Neural cell (in vitro differentiated cells): ENCODE data around the gene CTDNEP1. TPM values are rescaled to one million over a fixed set of nuclear protein-coding genes. Genes with fewer than 3 reads are reported as not detected.

Experiments used
- H2AFZ ChIP-seq: fragments of 200-600, 300-800 bp; sonication (generic), shearing (Covaris generic); 2 replicates; pipeline ENCODE4 v1.6.0; 2014; ENCODE audit warnings: low read depth, mild to moderate bottlenecking, antibody characterized with exemption, low read length, moderate library complexity
- H3F3A ChIP-seq: fragments of 200-600 bp; shearing (Covaris generic); 2 replicates; pipeline ENCODE4 v1.6.1; 2016; ENCODE audit warnings: mild to moderate bottlenecking, moderate library complexity, mixed read lengths, antibody characterized with exemption, low read length; ENCODE audit not compliant: insufficient read depth, poor library complexity, severe bottlenecking
- H3K27ac ChIP-seq: fragments of 200-600, 300-800 bp; sonication (generic), shearing (Covaris generic); 2 replicates; pipeline ENCODE4 v1.5.1; 2014; ENCODE audit warnings: mild to moderate bottlenecking, low read length, moderate library complexity
- H3K27me3 ChIP-seq: fragments of 300-800, 200-600 bp; sonication (generic), shearing (Covaris generic); 2 replicates; pipeline ENCODE4 v1.6.0; 2014; ENCODE audit warnings: mild to moderate bottlenecking, low read depth, low read length, moderate library complexity; ENCODE audit not compliant: insufficient read depth
- H3K36me3 ChIP-seq: fragments of 300-800, 200-600 bp; sonication (generic), shearing (Covaris generic); 2 replicates; pipeline ENCODE4 v1.5.1; 2014; ENCODE audit warnings: mild to moderate bottlenecking, antibody characterized with exemption, low read length, moderate library complexity; ENCODE audit not compliant: insufficient read depth
- H3K4me2 ChIP-seq: fragments of 300-800, 200-600 bp; sonication (generic), shearing (Covaris generic); 2 replicates; pipeline ENCODE4 v1.6.0; 2014; ENCODE audit warnings: mild to moderate bottlenecking, low read length
- H3K4me3 ChIP-seq: fragments of 300-800, 200-600 bp; sonication (generic), shearing (Covaris generic); 2 replicates; pipeline ENCODE4 v1.5.1; 2014; ENCODE audit warnings: mild to moderate bottlenecking, low read length, moderate library complexity
- H3K79me2 ChIP-seq: fragments of 200-600 bp; shearing (Covaris generic); replicated peaks from 2 replicates; pipeline ENCODE4 v1.6.0; 2014; ENCODE audit warnings: mild to moderate bottlenecking, low read length, moderate library complexity; ENCODE audit not compliant: insufficient read depth
- H3K9ac ChIP-seq: fragments of 300-800, 200-600 bp; sonication (generic), shearing (Covaris generic); 2 replicates; pipeline ENCODE4 v1.6.1; 2016; ENCODE audit warnings: mild to moderate bottlenecking, low read length, mixed read lengths
- H3K9me2 ChIP-seq: fragments of 200-600 bp; shearing (Covaris generic); 2 replicates; pipeline ENCODE4 v1.6.1; 2016; ENCODE audit warnings: mild to moderate bottlenecking, low read length, mixed read lengths; ENCODE audit not compliant: insufficient read depth
- H3K9me3 ChIP-seq: fragments of 200-600, 300-800 bp; sonication (generic), shearing (Covaris generic); 2 replicates; pipeline ENCODE4 v1.6.1; 2016; ENCODE audit warnings: mild to moderate bottlenecking, mixed run types, low read length, moderate library complexity, mixed read lengths
- H4K20me1 ChIP-seq: fragments of 200-600 bp; shearing (Covaris generic); 2 replicates; pipeline ENCODE4 v1.6.1; 2016; ENCODE audit warnings: mild to moderate bottlenecking, mixed run types; ENCODE audit not compliant: insufficient read depth
- EP300 ChIP-seq: fragments of 450-650 bp; conservative IDR thresholded peaks from 2 replicates; pipeline ENCODE4 v1.6.1; 2014; ENCODE audit warnings: antibody characterized with exemption, mild to moderate bottlenecking, moderate library complexity; ENCODE audit not compliant: poor library complexity, severe bottlenecking
- EZH2 ChIP-seq: fragments of 200-600, 300-800 bp; shearing (Covaris generic), sonication (generic); IDR thresholded peaks from 2 replicates; pipeline ENCODE4 v1.6.1; 2014; ENCODE audit warnings: antibody characterized with exemption, low read length, borderline replicate concordance, mild to moderate bottlenecking; ENCODE audit not compliant: insufficient read depth, poor library complexity, severe bottlenecking
- MXI1 ChIP-seq: fragments of 450-650 bp; conservative IDR thresholded peaks from 2 replicates; pipeline ENCODE4 v1.6.1; 2014; ENCODE audit warnings: antibody characterized with exemption, mild to moderate bottlenecking; ENCODE audit not compliant: poor library complexity, severe bottlenecking
- POLR2AphosphoS5 ChIP-seq: IDR thresholded peaks from 2 replicates; pipeline ENCODE4 v1.6.1; 2012
- RAD21 ChIP-seq: fragments of 450-650 bp; conservative IDR thresholded peaks from 2 replicates; pipeline ENCODE4 v1.6.1; 2014; ENCODE audit warnings: antibody characterized with exemption, mild to moderate bottlenecking, moderate library complexity
- SMC3 ChIP-seq: fragments of 450-650 bp; conservative IDR thresholded peaks from 2 replicates; pipeline ENCODE4 v1.6.1; 2014; ENCODE audit warnings: antibody characterized with exemption, mild to moderate bottlenecking, moderate library complexity; ENCODE audit not compliant: poor library complexity
- TAF1 ChIP-seq: IDR thresholded peaks from 2 replicates; pipeline ENCODE4 v1.6.1; 2012; ENCODE audit warnings: low read depth
- polyA plus RNA-seq: library from polyadenylated mRNA; depleted of rRNA; stranded (reverse); fragments of >200 nt; gene quantifications from 2 replicates; pipeline ENCODE4 v1.2.3, GENCODE V29; 2014
- TF ChIP-seq, protein P1 (sequence below): IDR thresholded peaks from 2 replicates; pipeline ENCODE4 v1.6.1; 2012; ENCODE audit warnings: borderline replicate concordance
- TF ChIP-seq, protein P2 (sequence below): fragments of 450-650 bp; IDR thresholded peaks from 2 replicates; pipeline ENCODE4 v1.5.1; 2014; ENCODE audit warnings: antibody characterized with exemption, mild to moderate bottlenecking, moderate library complexity; ENCODE audit not compliant: poor library complexity, severe bottlenecking

Gene CTDNEP1
- polyA plus RNA-seq, 1 donor from 2014 or later, result 39.4 TPM

DNA sequence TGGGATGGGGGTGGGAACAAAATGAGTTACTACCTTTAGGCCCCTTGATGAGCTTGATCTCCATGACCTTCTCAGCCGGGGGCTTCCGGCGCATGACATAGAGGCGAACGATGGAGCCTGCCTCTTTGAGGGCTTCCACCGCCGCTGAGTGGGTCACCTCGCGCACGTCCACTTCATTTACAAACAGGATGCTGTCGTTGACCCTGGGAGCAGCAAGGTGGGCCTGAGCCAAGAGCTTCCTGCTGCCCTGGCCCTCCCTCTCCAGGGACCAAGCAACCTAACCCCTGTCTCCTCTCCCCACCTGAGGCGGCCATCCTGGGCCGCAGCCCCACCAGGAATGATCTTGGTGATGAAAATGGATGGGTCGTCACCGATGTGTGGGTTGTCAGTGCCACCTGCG, 48.1 kb downstream of the CTDNEP1 start:
- no peaks in the 10 kb centered on the region for H3K27me3 ChIP-seq
- H3K9me3 ChIP-seq, result no peaks in the 10 kb centered on the region
- TF ChIP-seq RAD21 (no peak), POLR2AphosphoS5 (no peak), EZH2 (no peak), TAF1 (no peak), EP300 (no peak), SMC3 (no peak), MXI1 (no peak)
- TF ChIP-seq, protein P1, sequence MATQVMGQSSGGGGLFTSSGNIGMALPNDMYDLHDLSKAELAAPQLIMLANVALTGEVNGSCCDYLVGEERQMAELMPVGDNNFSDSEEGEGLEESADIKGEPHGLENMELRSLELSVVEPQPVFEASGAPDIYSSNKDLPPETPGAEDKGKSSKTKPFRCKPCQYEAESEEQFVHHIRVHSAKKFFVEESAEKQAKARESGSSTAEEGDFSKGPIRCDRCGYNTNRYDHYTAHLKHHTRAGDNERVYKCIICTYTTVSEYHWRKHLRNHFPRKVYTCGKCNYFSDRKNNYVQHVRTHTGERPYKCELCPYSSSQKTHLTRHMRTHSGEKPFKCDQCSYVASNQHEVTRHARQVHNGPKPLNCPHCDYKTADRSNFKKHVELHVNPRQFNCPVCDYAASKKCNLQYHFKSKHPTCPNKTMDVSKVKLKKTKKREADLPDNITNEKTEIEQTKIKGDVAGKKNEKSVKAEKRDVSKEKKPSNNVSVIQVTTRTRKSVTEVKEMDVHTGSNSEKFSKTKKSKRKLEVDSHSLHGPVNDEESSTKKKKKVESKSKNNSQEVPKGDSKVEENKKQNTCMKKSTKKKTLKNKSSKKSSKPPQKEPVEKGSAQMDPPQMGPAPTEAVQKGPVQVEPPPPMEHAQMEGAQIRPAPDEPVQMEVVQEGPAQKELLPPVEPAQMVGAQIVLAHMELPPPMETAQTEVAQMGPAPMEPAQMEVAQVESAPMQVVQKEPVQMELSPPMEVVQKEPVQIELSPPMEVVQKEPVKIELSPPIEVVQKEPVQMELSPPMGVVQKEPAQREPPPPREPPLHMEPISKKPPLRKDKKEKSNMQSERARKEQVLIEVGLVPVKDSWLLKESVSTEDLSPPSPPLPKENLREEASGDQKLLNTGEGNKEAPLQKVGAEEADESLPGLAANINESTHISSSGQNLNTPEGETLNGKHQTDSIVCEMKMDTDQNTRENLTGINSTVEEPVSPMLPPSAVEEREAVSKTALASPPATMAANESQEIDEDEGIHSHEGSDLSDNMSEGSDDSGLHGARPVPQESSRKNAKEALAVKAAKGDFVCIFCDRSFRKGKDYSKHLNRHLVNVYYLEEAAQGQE, result no peak
- TF ChIP-seq, protein P2, sequence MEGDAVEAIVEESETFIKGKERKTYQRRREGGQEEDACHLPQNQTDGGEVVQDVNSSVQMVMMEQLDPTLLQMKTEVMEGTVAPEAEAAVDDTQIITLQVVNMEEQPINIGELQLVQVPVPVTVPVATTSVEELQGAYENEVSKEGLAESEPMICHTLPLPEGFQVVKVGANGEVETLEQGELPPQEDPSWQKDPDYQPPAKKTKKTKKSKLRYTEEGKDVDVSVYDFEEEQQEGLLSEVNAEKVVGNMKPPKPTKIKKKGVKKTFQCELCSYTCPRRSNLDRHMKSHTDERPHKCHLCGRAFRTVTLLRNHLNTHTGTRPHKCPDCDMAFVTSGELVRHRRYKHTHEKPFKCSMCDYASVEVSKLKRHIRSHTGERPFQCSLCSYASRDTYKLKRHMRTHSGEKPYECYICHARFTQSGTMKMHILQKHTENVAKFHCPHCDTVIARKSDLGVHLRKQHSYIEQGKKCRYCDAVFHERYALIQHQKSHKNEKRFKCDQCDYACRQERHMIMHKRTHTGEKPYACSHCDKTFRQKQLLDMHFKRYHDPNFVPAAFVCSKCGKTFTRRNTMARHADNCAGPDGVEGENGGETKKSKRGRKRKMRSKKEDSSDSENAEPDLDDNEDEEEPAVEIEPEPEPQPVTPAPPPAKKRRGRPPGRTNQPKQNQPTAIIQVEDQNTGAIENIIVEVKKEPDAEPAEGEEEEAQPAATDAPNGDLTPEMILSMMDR, result no peak
- peak overlapping the region; percentile 75 for H3K4me3 ChIP-seq
- H3F3A ChIP-seq, result no peaks in the 10 kb centered on the region
- H3K9me2 ChIP-seq, result no peaks in the 10 kb centered on the region
- peak overlapping the region; percentile 96 for H3K27ac ChIP-seq
- H3K79me2 ChIP-seq, result peaks cover 23% of the 10 kb centered on the region
- H4K20me1 ChIP-seq, result no peaks in the 10 kb centered on the region
- peak overlapping the region; percentile 87 for H3K9ac ChIP-seq
- no peak overlapping the region for H3K4me2 ChIP-seq
- no peaks in the 10 kb centered on the region for H3K36me3 ChIP-seq
- H2AFZ ChIP-seq, result no peak overlapping the region

DNA sequence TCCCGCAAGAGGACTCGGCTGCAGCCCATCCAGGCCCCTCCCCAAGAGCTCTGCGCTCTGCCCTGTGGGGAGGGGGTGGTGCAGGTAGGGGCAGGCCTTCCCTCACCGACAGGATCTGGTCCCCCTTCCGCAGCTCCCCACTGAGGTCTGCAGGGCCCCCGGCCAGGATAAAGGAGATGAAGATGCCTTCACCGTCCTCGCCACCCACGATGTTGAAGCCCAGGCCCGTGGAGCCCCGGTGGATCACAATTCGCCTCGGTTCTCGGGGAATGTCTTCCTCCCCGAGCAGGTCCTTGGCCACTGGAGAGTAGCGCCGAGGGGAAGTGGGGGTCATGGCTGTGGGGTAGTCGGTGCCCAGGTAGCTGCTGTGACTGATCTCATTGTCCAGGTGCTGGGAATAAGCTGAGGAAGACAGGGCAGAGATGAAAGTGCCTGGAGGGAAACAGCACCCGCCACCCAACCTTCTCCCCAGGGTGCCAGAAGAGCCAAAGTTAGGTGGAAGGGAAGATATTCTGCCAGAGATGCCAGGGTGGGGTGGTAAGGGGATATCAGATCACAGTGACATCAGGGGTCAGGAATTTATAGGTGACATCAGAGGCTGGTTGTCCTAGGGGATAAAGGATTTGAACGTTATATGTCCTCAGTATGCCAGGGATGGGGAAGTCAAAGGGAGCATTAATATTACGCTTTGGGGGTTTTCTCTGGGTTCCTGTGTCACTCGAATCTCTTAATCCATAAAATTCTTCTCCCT, 54.7 kb downstream of the CTDNEP1 start:
- Histone ChIP-seq H3K79me2 (no peaks in the 10 kb centered on the region), H3K9me3 (no peaks in the 10 kb centered on the region), H3K27me3 (no peaks in the 10 kb centered on the region), H3K36me3 (peaks cover 11% of the 10 kb centered on the region), H3K27ac (no peak overlapping the region), H3K4me2 (no peak overlapping the region), H4K20me1 (no peaks in the 10 kb centered on the region), H3K4me3 (no peak overlapping the region), H3K9ac (no peak overlapping the region), H3K9me2 (no peaks in the 10 kb centered on the region), H3F3A (no peaks in the 10 kb centered on the region), H2AFZ (no peak overlapping the region)
- TF ChIP-seq MXI1 (no peak), EP300 (no peak), EZH2 (no peak), SMC3 (no peak), TAF1 (no peak), RAD21 (no peak), POLR2AphosphoS5 (no peak)
- TF ChIP-seq, protein P2, result no peak
- TF ChIP-seq, protein P1, result no peak
